Astrocyte of the cerebellum (primary cell): Measurements from ENCODE around the gene FAM170A.

Source experiments
- DNase-seq: peaks from one replicate; pipeline ENCODE4 v3.0.0-alpha.2; 2011; ENCODE audit warnings: low read depth
- H3K4me3 ChIP-seq: 2 replicates; pipeline ENCODE4 v1.5.1; 2011; ENCODE audit warnings: mild to moderate bottlenecking, low read depth, low read length, moderate library complexity
- in situ Hi-C: cut with HindIII; loops from 2 replicates; pipeline ENCODE4 v1.10.0; 2017; ENCODE audit warnings: low sequenced_read_pairs
- TF ChIP-seq, protein P1 (sequence below): IDR thresholded peaks from 2 replicates; pipeline ENCODE4 v1.5.1; 2012; ENCODE audit warnings: low read length, low read depth, moderate library complexity, mild to moderate bottlenecking; ENCODE audit errors: missing control alignments

The FAM170A gene

DNA sequence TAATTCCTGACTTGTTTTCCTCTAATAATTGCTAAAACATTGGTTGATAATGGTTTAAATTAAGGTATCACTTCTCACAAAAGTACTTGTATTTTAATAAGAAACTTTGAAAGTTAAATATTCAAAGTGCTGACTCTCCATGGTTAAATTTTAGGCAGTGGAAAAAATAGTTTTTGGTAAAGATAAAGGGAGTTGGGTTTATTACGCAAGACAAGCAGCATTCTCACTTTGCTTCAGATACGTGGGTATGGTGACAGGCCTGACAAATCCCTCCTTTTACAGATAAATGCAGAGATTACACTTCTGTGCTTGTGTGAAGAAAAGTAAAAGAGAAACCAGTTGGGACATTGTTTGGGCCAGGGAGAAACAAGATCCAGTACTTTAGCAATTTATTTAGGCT lies 14.5 kb upstream of the FAM170A start:
- in situ Hi-C loops: no loop called here
- TF ChIP-seq, protein P1, sequence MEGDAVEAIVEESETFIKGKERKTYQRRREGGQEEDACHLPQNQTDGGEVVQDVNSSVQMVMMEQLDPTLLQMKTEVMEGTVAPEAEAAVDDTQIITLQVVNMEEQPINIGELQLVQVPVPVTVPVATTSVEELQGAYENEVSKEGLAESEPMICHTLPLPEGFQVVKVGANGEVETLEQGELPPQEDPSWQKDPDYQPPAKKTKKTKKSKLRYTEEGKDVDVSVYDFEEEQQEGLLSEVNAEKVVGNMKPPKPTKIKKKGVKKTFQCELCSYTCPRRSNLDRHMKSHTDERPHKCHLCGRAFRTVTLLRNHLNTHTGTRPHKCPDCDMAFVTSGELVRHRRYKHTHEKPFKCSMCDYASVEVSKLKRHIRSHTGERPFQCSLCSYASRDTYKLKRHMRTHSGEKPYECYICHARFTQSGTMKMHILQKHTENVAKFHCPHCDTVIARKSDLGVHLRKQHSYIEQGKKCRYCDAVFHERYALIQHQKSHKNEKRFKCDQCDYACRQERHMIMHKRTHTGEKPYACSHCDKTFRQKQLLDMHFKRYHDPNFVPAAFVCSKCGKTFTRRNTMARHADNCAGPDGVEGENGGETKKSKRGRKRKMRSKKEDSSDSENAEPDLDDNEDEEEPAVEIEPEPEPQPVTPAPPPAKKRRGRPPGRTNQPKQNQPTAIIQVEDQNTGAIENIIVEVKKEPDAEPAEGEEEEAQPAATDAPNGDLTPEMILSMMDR: no peak

GRCh38 chr5:119626086-119626485 lies 3.3 kb upstream of the FAM170A start:
- TF ChIP-seq, protein P1: no peak
- in situ Hi-C loops: no loop called here
- DNase-seq: no peak
- no peak overlapping the region for H3K4me3 ChIP-seq

More for the DNA sequence above, 14.5 kb upstream of the FAM170A start:
- no peak overlapping the region for H3K4me3 ChIP-seq
- DNase-seq: no peak

- no peak for DNase-seq
- TF ChIP-seq, protein P1: no peak
- H3K4me3 ChIP-seq: no peak overlapping the region
- in situ Hi-C loops: no loop called here
Observed at GRCh38 chr5:119630752-119631440, 1.5 kb downstream of the FAM170A start.

DNA sequence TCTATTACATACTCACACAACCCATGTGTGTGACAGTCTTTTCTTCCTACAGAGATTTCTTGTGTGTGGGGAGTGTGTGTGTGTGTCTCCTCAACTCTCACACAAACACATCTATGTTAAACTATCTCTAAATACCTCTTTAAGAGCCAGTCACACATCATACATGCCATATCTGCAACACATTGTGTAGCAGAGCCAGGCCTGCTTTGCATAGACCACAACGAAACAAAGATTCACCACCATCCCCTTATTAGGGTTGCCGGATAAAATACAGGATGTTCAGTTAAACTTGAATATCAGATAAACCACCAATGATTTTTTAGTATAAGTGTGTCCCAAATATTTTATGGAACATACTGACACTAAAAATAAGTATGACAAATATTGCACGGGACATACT lies 2.3 kb downstream of the FAM170A start:
- no peak overlapping the region for H3K4me3 ChIP-seq
- no peak for DNase-seq
- TF ChIP-seq, protein P1: no peak
- in situ Hi-C loops: no loop called here

DNA sequence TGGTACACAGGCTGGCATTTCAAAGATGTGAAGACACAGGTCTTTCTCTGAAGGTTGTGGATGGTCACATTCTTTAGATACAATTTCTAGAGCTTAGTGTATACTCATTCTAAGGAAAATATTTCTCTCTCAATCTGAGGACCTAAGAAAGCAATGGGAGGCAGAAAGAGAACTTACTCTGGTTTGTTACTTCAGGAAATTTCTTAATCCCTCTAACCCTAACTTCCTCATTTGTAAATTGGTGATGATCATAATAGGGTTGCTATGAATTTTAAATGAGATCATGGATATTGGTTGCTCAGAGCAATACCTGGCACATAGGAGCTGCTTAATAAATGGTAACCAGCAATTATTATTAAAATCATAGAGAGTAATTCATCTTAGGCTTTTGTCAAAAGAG lies 22.1 kb downstream of the FAM170A start:
- H3K4me3 ChIP-seq: no peak overlapping the region
- in situ Hi-C loops: no loop called here
- DNase-seq: no peak
- TF ChIP-seq, protein P1: no peak

- no peak overlapping the region for H3K4me3 ChIP-seq
- in situ Hi-C loops: no loop called here
- DNase-seq: no peak
- TF ChIP-seq, protein P1: no peak
Observed at GRCh38 chr5:119655061-119655460, 25.7 kb downstream of the FAM170A start.
